ENCODE results near the gene RPGRIP1.
"Not testable (repeated sequence)": the region's sequence is repeated elsewhere in the genome, so short reads cannot be mapped to it uniquely, and the experiment has no call there.

The RPGRIP1 gene

GRCh38 chr14:21279783-21280182, at the start of gene RPGRIP1:
TSS of gene RPGRIP1 (plus strand) at chr14:21280083. CDS start at chr14:21287977, 7,894 bp downstream.
- DNase-seq = no peak

GRCh38 chr14:21231020-21231652, 48.7 kb upstream of the RPGRIP1 start:
- no peak for DNase-seq

GRCh38 chr14:21233457-21234076, 46.3 kb upstream of the RPGRIP1 start:
- DNase-seq = no peak

GRCh38 chr14:21234112-21234511, 45.8 kb upstream of the RPGRIP1 start:
- DNase-seq = no peak

GRCh38 chr14:21236948-21237797, 42.7 kb upstream of the RPGRIP1 start:
- no peak for DNase-seq

DNA sequence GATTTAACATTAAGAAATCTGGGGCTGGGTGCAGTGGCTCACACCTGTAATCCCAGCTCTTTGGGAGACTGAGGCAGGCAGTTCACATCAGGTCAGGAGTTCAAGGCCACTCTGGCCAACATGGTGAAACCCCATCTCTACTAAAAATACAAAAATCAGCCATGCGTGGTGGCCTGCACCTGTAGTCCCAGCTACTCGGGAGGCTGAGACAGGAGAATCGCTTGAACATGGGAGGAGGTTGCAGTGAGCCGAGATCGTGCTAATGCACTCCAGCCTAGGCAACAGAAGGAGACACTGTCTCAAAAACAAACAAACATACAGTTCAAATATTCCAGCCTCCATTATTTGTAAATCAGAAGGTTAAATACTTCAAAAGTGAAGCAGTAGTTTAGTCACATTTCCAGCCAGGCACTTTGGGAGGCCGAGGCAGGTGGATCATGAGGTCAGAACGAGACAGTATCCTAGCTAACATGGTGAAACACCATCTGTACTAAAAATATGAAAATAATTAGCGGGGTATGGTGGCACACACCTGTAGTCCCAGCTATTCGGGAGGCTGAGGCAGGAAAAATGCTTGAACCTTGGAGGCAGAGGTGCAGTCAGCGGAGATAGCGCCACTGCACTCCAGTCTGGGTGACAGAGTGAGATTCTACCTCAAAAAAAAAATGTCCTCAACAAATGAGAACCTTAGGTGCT, 40.9 kb upstream of the RPGRIP1 start:
- no peak for DNase-seq

DNA sequence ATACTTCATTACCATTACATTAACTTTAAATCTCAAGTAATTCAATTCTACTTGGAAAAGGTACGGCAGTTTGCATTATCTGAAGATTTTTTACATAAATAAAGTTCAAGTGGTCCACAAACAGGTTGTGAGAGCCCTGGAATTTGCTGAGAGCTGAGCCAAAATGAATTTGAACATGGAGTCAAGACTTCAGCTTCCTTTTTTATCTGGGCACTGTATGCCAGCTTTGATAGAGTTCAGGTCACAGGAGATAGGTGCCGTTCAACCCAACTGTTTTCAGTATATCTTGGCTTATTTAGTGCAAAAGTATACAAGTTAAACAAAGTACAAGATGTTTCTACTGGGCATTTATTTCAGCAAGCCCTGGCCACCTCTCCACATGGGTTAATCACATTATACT, 39.5 kb upstream of the RPGRIP1 start:
- no peak for DNase-seq

DNA sequence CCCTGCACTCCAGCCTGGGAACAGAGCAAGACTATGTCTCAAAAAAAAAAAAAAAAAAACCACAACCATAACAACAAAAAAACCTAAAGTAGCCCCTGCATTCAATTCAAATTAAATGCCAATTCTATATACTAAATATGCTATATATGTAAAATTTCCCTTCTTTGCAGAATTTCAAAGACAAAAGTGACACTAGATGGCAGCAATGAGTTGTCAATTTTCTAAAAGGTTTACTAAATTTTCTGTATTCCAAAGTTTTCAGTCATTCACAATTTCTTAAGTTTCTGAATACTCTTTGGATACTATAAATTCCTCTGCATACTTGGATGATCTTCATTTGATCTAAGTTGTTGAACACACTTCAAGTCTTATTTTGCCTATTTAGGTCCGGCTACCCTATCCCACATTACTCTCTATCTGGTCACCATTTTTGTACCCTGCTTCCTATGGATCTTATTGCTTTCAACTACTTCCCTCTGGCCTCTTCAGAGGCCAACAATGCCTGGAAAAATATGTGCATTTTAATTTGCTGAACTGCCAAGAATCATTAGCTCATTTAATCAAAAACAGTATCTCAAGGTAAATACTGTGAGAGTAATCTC, 38.6 kb upstream of the RPGRIP1 start:
- no peak for DNase-seq

DNA sequence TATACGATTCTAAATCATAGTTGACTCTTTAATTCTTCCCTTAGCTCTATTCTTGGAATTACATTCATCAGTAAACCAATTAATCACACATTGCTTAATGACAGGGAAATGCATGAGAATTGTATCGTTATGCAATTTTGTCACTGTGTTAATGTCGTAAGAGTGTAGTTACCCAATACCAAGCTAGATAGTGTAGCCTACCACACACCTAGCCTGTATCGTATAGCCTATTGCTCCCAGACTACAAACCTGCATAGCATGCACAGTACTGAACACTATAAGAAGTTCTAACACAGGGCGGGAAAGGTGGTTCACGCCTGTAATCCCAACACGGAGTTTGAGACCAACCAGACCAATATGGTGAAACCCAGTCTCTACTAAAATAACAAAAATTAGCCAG, 35.3 kb upstream of the RPGRIP1 start:
- no peak for DNase-seq

DNA sequence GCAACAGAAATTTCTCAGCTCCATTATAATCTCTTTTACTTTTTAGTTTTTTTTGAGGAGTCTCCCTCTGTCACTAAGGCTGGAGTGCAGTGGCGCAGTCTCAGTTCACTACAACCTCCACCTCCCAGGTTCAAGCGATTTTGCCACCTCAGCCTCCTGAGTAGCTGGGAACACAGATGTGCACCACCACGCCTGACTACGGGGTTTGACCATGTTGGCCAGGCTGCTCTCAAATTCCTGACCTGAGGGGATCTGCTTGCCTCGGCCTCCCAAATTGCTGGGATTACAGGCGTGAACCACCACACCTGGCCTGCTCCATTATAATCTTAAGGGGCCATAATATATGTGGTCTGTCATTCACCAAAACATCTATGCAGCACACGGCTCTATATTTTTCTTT, 34.1 kb upstream of the RPGRIP1 start:
- no peak for DNase-seq

- no peak for DNase-seq
These were observed 31.5 kb upstream of the RPGRIP1 start for GRCh38 chr14:21248338-21248737.

DNA sequence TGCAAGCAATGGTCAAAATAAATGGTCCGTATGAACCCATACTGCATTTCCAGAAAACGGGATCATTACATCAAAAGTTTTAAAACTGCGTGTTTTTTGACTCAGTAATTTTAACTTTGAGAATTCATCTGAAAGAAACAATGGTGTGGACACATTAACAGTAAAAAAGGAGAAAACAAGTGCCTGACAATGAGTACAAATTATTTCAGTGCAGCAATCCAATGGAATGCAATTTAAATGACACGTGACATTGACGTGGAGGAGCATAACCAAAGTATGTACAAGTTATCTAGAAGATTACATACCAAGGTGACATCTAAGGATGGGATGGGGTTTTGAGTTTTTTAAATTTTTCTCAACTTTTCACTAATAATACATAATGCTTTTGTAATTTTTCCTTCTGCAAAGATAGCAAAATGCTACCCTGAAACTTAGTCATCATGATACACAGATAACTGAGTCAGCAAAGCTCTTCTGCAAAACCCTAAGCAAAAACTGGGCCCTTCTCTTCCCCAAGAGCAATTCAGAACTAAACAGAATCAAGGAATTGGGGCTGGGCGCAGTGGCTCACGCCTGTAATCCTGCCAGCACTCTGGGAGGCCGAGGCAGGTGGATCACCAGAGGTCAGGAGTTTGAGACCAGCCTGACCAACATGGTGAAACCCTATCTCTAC, 31.0 kb upstream of the RPGRIP1 start:
- DNase-seq = no peak

- no peak for DNase-seq
These were observed 28.7 kb upstream of the RPGRIP1 start for GRCh38 chr14:21251215-21251614.

DNA sequence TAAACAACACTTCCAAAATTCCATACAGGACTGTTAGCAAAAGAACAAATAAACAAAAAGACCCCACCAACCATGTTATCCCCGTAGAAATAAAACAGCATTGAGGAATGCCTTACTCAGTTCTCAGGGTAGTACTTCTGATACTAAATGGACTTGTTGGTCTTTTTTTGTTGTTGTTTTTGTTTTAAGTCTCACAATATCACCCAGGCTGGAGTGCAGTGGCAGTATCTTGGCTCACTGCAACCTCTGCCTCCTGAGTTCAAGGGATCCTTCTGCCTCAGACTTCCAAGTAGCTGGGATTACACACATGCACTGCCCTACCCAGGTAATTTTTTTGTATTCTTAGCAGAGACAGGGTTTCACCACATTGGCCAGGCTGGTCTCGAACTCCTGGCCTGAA, 27.7 kb upstream of the RPGRIP1 start:
- no peak for DNase-seq

DNA sequence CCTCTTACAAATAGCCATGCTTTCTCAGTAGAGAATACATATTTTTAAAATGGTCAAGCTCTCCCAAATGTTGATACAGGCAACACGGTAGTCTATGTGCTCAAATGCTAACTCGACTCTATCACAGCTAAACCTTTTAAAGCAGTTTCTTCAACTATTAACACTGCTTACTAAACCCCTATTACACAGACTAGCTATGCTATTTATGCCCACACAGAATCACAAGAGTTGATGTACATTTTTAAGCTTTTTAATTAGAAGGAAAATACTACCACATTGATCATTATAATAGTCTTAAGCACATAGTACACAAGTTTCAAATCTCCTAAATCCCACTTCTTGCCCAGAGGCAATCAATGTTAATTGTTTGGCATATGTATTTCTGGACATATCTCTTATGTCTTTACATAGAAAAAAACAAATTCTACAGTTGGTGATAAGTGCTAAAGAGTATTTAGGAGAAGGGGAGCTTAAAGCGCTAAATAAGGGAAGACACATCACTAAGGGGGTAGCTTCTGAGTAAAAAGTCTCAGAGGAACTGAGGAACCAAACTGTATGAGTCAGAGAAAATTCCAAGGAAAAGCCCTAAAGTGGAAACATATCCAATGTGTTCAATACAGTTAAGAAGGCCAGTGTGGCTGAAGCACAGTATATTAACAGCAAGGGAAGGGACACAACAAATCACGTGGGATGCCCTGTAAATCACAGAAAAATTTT, 24.3 kb upstream of the RPGRIP1 start:
- no peak for DNase-seq

- DNase-seq = not testable (repeated sequence)
These were observed 23.8 kb upstream of the RPGRIP1 start for GRCh38 chr14:21256102-21256447.

- no peak for DNase-seq
These were observed 23.1 kb upstream of the RPGRIP1 start for GRCh38 chr14:21256539-21257393.

DNA sequence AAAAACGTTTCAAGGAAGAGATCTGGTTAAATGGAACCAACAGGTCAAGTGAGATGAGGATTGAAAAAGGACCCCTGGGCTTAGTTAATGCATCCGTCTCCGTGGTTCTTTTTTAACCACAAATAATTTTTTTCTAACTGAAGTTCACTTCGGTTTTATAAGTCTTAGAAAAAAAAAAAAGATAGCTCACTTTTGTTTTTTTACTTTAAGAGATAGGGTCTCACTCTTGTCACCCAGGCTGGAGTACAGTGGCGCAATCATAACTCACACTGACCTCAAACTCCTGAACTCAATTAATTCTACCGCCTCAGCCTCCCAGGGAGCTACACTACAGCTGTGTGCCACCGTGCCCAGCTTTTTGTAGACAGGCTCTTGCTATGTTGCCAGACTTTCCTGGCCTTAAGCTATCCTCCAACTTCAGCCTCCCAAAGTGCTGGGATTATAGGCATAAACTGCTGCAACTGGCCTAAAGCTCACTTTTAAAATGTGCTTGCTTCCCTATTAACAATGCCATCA, 22.4 kb upstream of the RPGRIP1 start:
- DNase-seq = no peak

- no peak for DNase-seq
These were observed 21.6 kb upstream of the RPGRIP1 start for GRCh38 chr14:21258005-21258888.

Measured in C1 segment of cervical spinal cord (tissue), 14 donors.